HG02938 (cell line): ENCODE results near the gene NELFB.

Experiments
- ATAC-seq: cut with Tn5 transposase; IDR thresholded peaks from one replicate; pipeline ENCODE4 v1.9.1; 2021; ENCODE audit warnings: mild to moderate bottlenecking, moderate library complexity; ENCODE audit not compliant: unreplicated experiment

Gene NELFB

DNA sequence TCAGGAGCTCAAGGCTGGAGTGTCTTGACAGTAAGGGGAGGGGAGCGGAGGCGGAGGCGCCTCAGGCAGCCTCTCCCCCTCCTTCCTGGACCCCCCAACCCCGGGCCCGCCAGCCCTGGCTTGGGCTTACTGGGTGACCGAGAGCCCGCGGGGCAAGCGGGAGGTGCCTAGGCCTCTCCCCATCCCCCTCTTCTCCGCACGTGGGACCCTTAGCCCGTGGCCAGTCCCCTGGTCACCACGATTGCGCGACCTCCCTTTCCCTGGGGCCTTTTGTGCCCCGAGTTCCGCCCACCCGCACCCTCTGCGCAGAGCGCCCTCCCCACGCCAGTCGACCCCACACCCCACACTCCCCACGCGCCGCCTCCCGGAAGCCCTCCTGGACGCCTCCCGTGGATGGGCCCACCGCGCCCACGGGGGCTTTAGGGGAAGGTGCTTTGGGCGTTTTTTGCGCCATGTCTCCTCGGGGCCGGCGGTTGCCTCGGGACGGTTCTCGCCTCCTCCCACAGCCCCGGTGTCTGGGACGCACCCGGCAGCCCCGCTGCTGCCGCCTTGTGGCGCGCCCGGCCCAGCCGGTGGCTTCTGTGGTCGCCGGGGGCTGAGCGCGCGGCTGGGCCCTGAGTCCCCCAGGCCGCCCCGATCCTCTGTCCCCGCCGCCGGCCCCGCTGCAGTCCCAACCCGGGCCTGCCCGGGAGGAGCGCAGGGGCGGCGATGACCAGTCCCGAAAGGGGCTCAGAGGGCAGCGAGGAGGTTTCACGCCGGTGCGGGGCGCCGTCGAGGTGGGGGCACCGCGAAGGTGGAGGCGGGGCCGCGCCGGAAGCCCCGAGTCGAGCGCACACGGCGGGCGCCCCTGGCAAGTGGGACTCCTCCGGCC, 25.6 kb downstream of the NELFB start:
- ATAC-seq, result no peak

DNA sequence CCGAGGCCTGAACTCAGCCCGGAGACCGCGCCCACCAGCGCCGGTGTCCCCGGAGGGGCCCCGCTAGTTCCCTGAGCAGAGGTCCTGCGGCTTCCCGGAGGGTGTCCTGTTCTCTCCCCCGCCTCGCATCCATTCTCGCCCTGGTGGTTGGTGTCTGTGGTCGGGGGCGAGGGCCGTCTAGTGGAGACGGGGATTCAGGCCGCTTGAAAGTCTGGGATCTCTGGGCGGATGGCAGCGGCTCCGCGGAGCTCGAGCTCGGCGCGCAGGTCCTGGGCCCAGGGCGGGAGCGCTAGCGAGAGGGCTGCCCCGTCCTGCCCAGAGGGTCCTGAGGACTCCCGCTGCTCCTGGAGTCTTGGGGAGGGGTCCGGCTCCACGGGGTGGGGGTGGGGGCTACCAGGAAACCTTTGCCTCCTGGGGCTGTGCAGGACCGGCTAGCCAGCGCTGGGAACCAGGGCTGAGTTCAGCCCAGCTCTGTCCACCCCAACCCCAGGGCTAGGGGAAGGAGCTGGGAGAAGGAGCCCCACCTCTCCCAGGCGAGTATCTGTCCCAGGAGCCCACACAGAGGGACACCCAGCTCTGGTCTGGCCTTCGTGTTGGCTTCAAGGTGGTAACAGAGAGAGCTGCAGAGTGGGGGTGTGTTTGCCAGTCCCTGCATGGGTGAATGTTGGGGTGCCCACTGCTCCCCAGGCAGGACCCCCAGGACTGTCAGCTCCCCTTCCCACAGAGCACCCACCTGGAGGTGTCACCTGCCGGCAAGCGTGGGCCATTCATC, 26.4 kb downstream of the NELFB start:
- ATAC-seq, result no peak

DNA sequence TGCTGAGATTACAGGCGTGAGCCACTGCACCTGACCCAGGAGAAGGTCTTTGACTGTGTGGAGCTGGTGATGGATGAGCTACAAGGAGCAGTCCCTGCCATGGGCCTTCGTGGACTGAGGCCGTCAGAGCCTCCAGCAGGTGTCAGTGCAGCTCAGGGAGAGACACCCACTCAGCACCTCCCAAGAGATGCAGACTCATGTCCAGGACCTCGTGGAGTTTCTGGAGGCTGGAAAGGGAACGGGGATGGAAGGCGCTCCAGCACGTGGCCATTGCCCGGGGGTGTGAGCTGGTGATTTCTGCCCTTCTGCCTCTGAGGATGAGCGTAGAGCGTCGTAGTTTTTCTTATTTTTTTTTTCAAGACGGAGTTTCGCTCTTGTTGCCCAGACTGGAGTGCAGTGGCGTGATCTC, 31.9 kb downstream of the NELFB start:
- no peak for ATAC-seq

DNA sequence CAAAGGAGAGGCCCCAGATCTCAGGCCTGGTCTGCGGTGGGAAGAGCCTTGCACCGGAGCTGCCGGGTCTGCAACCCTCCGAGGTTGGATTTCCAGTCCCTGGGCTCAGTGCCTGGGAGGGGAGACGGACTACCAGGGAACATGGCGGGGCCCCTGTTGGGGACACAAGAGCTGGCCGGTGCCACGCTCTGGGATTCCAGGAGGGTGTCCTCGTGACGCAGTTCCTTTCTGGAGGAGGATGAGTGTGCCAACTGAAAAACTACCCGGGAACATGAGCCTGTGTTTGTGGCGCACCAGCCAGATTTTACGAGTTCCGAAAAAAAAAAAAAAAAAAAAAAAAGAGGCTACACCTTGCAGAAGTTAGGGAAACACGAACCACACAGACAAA, 38.0 kb downstream of the NELFB start:
- ATAC-seq, result no peak

DNA sequence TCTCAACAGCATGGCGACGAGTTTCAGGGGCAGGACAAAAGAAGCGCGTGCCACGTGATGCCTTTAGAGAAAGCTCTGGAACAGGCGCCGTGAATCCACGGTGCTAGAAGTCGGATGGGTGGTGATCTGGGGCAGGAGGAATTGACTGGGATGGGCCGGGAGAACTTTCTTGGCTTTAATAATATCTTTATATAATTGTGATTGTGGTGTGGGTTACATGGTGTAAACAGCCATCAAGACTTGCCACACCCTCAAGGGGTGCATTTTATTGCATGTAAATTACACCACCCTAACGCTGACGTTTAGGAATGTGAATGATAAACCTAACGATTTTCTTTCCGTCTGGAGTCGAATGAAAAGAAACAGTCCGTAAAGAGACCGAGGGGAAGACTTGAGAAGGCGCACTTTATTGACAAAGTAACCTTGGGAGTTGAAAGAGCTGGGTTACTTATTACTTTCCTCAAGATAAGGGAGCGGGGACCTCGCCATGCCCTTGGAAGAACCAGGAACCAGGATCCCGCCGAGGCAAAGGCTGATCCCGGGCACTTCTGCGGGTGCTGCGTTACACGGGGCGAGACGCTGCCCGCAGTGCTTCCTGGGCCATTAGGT, 38.5 kb downstream of the NELFB start:
- ATAC-seq, result no peak

DNA sequence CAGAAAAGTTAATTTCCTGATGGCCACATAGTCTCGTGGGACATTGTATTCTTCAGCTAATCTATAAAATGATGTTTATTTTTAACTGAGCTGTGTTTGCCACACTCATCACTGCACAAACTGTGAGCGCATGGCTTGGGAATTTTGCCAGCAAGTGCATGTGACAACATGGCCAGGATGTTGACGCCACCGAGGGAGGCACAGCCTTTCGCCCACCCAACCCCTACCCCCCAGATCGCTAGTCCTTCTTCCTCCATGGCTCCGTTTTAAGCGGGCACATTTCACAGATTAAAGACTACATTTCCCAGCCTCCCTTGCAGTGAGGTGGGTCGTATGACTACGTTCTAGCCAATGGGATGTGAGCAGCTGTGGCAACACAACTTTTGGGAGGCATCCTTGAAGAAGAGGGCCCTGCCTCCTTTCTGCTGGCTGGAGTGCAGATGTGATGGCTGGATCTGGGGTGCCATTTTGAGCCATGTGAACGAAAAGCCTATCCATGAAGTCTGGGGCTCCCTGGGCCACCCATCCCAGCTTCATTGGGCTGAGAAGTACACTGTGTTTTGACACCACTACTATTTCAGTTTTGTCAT, 39.1 kb downstream of the NELFB start:
- no peak for ATAC-seq

DNA sequence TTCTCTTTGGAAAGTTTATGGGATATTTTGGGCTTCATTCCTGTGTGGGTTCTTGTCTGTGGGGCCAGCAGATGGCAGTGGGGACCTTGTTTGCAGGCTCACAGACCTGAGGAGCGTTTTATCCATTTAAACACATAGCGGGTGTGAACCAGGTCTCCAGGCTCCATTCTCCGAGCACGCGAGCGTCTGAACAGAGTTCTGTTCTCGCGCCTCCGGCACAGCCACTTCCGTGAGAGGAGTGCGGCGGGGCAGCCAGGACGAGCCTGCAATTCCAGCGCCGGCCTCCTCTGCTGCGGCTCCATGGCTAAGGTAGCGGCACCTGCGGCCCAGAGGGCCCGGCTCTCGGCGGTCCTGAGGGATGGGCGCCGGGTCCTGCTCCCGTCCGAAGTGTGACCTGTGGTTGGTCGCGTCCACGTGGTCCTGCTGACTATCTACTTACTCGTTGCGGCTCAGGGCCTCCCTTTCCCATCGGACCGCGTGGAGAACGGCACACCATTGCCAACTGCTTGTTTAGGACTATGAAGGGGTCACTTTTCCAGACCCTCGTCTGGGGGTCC, 39.6 kb downstream of the NELFB start:
- ATAC-seq, result no peak

DNA sequence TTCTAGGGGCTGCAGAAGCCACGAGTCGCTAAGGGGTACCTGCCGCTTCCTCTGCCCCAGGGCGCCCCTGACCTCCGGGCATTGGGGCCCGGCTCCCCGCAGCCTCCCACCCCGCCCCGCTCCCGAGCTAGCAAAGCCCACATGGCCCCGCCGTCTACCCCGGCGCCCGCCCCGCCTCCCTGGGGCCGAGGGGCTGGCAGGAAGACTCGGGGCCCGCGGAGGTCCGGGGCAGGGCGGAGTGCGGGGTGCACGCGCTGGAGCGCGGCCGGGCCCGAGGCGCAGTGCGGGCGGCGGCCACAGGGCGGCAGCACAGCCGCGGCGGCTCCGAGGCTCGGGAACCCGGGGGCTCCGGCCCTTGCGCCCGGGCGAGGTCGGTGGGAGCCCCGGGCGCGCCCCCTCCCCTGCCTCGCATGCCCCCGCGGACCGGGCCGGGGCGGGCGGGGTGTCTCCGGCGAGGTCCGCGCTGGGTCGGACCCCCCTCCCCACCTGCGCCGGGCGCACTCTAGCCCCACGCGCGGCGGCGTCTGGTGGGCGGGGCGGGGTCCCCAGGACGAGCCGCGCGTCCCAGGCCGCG, 40.2 kb downstream of the NELFB start:
- no peak for ATAC-seq

DNA sequence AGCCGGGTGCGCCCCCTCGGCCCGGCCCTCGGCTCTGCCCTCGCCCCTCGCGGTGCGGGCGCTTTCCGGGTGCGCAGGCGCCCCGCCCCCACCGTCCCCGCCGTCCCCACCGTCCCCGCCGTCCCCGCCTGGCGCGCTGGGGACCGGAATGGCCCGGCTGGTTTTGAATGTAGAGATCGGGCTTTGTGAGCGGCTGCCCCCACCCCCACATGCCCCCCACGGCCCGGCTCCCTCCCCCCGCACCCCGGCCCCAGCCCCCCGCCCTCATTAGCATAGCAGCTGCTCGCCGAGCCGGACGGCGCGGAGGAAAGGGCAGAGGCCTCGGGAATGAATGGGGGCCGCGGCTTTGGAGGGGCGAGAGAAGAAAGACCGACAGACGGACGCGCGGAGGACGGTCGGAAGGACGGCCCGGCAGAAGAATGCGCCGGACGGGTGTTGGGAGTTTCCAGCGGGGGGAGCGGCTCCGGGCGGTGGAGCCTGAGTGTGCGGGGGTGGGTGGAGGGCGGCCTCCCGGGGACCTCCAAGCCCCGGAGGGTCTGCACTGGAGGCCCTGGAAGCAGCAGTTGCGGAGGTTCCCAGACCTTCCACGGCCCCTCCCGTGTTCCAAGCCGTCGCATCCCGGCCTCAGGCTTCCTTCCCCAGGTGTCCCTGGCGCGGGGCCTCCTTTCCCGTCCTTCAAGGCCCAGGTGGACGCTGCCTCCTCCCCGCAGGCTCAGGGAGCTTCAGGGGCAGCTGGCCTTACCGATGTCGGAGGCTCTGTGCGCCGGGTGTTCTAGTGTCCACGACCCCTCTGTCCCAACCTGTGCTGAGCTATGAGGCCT, 40.9 kb downstream of the NELFB start:
- ATAC-seq, result no peak

DNA sequence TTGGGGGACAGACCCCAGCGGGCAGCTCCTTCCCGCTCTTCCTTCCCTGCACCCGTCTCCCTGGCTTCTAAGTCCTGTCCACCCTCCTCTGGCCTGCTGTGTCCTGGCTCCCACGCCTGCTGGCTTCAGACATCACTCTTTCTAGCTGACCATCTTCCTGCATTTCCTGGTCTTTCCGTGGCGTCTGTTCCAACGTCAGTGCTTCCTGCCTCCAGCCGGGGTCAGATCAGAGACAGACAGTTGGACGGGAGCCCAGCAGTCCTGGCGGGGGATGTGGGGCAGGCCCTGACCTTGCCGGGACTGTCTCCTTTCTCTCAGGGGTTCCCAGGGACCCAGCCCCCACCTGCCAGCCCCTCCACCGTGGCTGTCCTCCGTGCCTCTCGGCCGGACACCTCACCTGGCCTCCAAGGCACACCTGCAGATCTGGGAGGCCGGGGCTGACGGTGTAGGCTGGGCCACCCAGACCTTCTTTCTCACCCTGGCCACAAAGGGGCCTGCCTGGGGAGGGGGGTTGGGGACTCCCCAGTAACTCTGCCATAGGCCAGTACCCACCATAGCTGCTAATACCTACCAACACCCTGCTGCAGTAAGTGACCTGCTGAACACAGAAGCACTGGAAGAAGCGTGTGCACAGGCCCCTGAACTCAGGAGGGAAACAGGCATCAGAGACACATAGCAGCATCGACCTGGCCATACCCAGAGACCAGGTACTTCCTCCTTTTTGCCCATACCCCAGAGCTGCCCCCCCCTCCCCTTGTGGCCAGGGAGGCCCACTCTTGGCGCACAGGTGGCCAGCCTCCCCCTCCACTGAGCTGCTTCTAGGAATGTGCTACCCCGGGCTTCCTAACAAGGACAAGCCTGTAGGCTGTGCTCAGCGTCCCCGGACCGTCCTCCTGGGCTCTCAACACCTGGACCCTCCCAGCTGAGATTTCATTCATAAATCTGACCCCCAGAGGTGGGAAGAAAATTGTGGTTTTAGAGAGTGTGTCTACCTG, 41.8 kb downstream of the NELFB start:
- ATAC-seq, result no peak

DNA sequence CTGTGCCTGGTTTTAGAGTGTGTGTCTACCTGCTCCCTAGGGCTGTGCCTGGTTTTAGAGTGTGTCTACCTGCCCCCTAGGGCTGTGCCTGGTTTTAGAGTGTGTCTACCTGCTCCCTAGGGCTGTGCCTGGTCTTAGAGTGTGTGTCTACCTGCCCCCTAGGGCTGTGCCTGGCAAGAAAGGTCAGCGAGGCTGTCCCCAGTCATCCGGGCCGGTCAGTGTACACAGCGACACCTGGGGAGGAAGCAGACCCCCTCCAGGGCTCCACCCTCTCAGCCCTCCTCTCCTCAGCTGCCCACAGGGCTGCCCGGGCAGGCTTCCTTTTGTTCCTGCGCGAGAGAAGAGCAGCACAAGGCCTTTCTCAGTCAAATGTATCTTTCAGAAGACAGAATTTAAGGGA, 42.8 kb downstream of the NELFB start:
- ATAC-seq, result no peak

DNA sequence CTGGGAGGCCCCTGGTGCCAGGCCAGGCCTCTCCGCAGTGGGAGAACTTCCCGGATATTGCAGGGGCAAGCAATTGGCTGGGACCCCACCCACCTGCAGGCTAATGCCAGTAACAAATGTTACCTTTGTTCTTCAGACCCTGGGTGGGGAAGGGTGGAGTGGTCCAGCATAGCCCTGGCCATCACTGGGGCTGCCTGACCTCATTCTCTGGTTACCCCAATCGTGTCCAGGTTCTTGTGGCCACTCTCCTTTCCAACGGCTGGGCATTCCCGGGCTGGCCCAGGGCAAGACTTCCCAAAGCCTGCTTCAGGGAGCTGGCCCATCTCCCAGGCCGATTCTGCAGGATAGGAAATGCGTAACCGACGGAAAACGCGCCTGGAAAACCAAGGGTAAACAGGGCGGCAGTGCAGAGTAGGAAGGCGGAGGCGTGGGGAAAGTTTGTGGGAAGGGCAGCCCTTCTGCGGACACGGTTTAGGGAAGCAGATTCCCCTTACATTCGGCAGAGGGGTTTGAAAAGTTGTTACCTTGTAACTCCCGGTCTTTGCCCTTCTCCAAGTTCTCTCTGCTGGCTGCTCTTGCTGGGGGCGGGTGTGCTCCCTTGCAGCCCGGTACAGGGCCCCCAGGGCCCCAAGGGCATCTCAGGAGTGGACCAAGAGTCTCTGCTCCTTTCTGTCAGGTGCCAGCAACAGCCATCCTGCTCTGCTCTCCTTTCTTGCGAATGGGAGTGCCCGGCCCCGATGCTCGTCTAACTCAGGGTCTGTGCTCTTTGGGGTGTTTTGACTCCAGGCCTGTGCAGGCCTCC, 43.5 kb downstream of the NELFB start:
- ATAC-seq, result no peak

DNA sequence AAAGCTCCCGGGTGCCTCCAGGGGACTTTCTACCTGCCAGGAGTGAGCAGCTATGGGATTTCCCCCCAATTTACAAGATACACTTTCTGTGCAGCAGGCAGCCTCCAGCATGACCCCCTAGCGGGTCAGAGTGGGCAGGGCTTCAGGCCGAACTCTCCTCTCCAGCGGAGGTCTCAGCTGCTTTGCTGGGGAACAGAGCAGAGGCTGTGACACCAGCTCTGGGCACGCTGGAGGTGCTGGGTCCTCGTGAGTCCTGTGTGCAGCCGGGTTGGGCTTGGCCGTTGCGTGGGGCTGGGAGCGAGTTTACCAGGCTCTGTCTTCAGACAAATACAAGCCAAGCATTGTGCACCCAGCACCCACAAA, 44.1 kb downstream of the NELFB start:
- ATAC-seq, result no peak

DNA sequence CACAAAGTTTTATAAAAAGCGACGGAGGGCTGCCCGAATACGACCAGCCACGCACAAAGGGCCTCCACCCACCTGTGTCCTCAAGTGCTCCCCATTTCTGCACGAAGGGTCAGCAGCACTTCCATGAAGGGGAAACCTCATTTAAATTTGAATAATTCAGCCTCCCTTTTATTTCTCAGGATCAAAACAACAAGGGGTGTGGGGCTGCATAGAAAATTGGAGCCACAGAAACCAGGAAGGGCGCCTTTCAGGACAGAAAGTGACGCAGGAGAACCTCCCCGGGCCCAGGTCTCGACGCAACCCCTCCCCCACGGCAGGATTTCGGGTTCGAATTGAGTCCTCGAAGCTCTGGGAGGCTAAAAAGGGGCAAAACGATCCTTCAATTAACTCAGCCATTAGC, 44.8 kb downstream of the NELFB start:
- no peak for ATAC-seq

DNA sequence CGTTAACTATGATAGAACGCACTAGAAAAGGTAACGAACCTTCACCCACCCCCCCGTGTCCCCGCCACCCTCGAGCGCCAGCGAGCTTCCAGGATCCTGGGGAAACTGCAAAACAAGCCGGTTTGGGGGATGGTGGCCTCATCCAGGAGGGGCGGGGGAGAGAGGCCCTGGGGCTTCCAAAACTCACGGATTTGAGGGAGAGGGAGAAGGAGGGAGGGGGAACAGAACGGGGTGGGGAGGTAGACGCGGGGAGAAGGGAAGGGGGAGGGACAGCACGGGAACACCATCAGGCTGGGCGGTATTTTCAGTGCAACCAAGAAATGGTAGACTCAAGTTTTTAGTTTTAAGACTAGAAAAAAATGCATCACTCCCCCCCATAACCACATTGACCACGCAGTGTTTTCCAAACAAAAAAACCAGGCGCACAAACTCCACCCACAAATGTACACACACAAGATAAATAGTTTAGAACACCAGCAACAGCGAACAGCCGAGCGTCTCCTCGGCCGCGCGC, 45.5 kb downstream of the NELFB start:
- no peak for ATAC-seq

DNA sequence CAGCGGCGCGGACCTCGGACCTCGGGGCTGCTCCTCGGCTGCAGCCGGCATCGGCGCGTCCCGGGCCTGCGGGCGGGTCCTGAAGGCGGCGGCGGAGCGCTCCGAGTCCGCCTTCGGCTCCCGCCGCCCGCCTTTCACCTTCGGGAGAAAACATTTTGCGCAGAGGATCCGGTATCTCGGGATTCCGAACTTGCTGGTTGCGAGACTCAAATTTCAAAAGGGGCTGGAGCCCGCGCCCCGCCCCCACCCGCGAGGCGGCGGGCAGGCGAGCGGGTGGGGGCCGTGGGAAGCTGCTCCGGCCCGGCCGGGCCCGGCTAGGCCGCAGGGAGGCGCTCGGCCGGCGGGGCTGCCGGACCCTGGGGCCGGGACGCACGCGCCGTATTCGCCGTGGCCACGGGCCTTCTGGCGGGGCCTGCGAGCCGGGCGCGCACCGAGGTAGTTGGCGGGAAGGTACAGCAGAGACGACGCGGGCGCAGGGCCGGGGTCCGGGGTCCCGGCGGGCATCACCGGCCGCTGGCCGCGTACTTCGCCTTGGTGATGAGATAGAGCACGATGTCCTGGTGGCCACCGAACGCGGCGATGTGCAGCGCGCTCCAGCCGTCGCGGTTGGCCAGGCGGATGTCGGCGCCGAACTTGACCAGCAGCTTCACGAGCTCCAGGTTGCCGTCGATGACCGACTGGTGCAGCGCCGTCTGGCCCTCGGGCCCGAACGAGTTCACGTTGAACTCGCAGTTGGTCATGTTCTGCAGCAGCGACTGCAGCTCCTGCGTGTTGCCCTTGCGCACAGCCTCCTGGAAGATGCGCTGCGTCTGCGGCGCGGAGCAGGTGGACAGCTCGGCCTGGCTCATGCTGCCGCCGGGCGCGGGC, 46.2 kb downstream of the NELFB start:
- ATAC-seq, result peak; percentile 10

DNA sequence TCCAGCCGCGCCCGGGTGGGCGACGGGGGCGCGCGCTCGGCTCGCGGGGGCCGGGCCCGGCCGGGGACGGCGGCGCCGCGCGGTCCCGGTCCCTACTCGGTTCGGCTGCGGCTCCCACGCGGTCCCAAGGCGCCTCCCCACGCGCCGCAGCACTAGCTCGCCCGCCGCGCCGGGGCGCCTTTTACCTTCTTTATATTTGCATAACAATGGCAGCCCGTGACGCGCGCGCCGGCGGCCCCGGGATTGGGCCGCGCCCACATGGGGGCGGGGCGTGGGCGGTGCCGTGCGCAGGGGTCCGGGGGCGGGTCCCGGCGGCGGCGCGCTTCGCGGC, 47.0 kb downstream of the NELFB start, which contains the start of gene NRARP:
NRARP (minus strand) TSS at position 154 of the 331 bp plus-strand sequence. CDS start 343 bp downstream, outside the sequence.
- ATAC-seq, result peak; percentile 68
